GM19043 (cell line): ENCODE data around the gene COX6A1.
"Not testable (repeated sequence)": the region's sequence is repeated elsewhere in the genome, so short reads cannot be mapped to it uniquely, and the experiment has no call there.

Experiments
- ATAC-seq: cut with Tn5 transposase; IDR thresholded peaks from one replicate; pipeline ENCODE4 v1.9.1; 2021; ENCODE audit warnings: low read depth; ENCODE audit not compliant: unreplicated experiment

The COX6A1 gene

DNA sequence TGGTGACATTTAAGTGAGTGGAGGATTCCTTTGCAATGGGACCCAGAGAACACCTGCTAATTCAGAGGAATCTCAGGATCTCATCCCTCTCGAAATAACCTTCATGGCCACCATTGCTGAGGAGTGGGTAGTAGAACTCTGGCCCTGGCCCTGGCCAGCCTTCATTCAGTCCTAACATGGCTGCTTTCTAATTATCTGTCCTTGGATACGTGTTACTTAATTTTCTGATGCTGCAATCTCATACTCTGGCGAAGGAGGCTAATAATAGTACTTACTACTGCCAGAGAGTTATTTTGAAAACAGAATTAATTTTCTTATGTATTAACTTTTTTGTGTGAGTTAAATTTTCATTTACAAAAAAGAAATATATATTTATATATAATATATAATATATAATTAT lies 12.1 kb upstream of the COX6A1 start:
- no peak for ATAC-seq

DNA sequence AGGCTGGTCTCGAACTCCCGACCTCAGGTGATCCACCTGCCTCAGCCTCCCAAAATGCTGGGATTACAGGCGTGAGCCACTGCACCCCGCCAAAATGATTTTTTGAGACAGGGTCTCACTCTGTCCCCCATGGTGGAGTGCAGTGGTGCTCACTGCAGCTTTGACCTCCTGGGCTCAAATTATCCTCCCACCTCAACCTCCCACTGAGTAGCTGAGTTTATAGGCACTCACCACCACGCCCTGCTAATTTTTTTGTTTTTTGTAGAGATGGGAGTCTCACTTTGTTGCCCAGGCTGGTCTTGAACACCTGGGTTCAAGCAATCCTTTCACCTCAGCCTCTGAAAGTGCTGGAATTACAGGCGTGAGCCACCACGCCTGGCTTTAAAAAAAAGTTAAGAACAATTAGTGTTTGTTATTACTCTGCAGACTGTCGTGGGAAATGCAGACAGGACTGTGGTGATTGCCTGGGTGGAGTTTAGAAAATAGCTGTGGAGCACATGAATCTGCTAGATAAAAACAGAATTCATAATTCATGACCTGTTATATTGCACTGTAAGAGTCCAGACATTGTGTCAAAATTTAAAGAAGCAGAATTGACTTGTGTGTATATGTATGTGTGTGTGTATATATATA lies 9.2 kb upstream of the COX6A1 start:
- ATAC-seq = no peak

- ATAC-seq = no peak
Observed at GRCh38 chr12:120429368-120429767, 8.5 kb upstream of the COX6A1 start.

GRCh38 chr12:120432772-120433525 lies 5.0 kb upstream of the COX6A1 start:
- no peak for ATAC-seq

GRCh38 chr12:120438495-120439198 lies 734 bp downstream of the COX6A1 start:
- ATAC-seq = no peak

DNA sequence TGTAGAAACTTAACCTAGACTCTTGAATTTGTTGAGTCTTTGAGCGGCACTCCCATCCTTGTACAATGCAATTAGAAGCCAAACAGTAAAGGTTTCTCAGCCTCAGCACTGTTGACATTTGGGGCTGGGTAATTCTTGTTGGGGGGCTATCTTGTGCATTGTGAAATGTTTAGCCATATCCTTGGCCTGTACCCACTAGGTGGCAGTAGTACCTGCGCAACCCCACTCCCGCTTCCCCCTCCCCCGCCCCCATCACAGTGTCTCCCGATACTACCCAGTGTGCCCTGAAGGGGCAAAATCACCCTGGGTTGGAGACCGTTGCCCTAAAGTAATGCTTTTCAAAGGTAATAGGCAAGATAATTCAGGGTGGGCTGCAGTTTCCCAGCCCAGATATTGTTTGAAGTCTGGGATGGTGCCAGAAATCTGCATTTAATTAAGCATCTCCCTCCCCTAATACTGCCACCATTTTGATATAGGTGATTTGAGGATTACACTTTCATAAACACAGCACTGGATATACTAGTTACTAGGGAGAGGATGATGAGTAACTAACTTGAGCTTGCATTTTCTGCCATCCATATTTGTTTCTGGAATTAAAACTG lies 1.8 kb downstream of the COX6A1 start:
- no peak for ATAC-seq

DNA sequence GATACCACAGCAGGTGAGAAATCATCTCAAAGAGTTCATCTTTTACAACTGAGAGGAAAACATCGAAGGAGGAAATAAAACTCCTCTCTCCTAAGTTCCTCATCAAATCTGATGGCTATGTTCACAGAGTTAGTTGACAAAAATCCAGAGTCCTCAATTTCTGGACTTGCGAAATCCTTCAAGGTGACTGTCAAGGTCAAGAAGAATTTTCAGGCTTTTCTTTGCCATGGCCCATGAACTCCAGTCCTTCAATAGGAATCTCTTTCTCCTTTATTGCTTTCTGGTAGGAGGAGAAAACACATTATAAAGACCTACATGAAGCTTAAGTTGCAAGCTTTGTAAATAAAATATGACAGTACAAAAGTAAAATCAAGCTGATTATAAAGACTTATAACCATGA lies 6.8 kb downstream of the COX6A1 start:
- ATAC-seq = no peak

DNA sequence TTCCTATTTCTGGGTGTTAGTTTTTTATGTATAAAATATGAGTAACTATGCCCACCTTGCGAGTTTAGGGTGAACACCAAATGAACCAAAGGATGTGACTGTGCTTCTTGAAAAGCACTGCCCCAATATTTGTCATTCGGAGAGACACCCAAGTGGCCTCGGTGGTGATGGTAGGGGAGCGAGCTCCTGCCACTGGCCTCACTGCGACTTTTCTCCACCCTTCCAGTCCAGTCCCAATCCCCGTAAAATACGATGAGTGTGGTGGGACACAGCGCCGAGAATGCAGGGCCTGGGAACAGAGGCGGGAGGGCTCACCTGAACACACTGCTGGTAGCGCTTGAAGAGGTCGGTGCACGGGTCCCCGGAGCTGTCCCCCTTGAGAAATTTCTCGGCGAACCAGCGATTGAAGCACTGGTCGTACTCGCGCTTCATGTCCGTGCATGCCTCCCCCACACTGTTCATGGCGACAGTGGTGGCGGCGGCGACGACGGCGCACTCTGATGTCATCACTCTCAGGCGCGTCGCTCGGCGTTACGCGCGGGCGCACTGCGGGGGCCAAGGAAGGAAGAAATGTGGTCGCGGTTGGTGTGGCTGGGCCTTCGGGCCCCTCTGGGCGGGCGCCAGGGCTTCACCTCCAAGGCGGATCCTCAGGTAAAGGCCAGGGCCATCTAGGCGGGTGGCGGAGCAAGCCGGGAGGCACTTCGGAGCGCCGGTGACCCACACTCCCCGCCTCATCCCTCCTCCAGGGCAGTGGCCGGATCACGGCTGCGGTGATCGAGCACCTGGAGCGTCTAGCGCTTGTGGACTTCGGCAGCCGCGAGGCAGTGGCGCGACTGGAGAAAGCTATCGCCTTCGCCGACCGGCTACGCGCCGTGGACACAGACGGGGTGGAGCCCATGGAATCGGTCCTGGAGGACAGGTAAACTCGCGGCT lies 8.3 kb downstream of the COX6A1 start, which contains the start of the genes GATC and TRIAP1:
GATC (plus strand) TSS at position 534 of the 933 bp plus-strand sequence; CDS start at position 571, 37 bp downstream.
TRIAP1 (minus strand) TSS at position 474 of the 933 bp plus-strand sequence; CDS start at position 462, 12 bp downstream.
- ATAC-seq = peak; percentile 86

DNA sequence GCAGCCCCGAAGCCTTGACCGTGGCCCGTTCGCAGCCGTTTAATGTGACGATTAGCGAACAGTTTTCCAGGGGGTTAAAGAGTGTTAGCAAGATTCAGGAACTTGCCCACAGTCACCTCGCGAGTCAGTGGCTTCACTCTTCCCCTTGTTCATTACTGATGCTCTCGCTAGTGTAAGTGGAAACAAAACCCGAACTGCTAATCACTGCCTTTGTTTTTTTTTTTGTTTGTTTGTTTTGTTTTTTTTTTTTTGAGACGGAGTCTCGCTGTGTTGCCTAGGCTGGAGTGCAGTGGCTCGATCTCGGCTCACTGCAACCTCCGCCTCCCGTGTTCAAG lies 8.9 kb downstream of the COX6A1 start:
- ATAC-seq = not testable (repeated sequence)

GRCh38 chr12:120447992-120448391 lies 10.1 kb downstream of the COX6A1 start:
- ATAC-seq = no peak

- not testable (repeated sequence) for ATAC-seq
Observed at GRCh38 chr12:120452524-120452923, 14.6 kb downstream of the COX6A1 start.

DNA sequence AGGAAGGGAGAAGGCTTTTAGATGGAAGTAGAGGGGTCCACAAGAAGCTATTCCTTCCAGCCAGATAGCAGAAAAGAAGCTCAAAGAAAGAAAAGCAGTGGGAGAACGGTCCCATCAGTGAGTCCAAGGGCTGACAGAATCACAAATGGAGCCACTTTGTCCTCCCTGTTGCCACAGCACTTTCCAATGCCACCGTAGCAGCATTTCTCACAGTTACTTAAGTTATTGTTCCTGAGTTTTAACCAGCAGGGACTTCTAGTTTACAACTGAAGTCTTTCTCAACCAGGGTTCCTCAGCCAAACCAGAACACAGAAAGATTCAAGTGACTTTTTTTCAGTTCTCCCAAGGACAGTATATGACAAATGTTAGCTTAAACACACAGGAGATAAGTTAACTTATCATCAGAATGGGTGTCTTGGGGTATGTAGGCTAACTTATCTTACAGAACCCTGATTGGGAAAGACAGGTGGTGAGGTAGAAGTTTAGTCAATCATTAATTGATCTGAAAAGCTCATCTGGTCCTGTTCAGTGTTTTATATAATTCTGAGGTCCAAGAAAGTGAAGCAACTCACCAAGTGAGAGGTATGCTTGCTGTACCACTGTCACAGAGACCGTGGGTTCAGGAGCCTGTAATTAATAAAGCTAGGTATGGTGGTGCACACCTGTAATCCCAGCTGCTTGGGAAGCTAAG lies 15.3 kb downstream of the COX6A1 start:
- ATAC-seq = no peak

GRCh38 chr12:120453977-120454376 lies 16.1 kb downstream of the COX6A1 start:
- peak; percentile 55 for ATAC-seq

DNA sequence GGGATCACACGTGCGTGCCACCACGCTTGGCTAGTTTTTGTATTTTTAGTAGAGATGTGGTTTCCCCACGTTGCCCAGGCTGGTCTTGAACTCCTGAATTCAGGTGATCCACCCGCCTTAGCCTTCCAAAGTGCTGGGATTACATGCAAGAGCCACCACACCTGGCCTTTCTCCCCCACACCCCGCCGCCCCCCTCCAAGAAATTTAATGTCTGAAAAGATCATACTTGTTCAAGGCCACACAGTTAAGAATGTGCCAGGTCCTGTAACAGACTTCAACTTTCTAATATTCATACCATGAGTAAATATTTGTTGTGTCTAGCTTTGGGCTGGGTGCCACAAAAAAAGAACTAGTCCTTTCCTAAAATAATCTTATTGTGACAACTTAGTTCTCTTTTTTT lies 17.4 kb downstream of the COX6A1 start:
- ATAC-seq = no peak

- ATAC-seq = no peak
Observed at GRCh38 chr12:120457133-120457532, 19.2 kb downstream of the COX6A1 start.

- no peak for ATAC-seq
Observed at GRCh38 chr12:120460157-120460556, 22.2 kb downstream of the COX6A1 start.

GRCh38 chr12:120462099-120462640 lies 24.3 kb downstream of the COX6A1 start:
- ATAC-seq = no peak

GRCh38 chr12:120463712-120464111 lies 25.8 kb downstream of the COX6A1 start:
- no peak for ATAC-seq

DNA sequence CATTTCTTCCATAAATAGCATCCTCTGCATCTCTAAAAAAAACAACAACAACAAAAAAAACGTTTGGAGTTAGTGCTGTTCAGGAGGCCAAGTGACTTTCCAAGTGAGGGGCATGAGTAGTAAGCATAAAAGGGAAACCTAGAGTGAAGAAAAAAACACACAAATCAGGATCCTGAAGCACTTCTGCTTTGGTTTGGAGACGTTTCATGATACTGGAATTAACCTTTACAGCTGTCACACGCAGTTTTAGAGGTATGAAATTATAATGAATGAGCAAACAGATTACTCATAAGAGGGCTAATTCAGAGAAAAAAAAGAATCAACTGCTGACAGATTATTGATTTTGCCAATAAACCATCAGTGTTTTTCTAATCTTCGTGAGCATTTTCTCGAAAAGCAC lies 27.8 kb downstream of the COX6A1 start:
- ATAC-seq = no peak
